ENCODE results near the gene AURKAIP1. TPM values are rescaled to one million over a fixed set of nuclear protein-coding genes. Genes with fewer than 3 reads are reported as not detected.
A peak's percentile ranks its signal among the peaks of the same experiment; 100 is the strongest.
"Not testable (repeated sequence)": the region's sequence is repeated elsewhere in the genome, so short reads cannot be mapped to it uniquely, and the experiment has no call there.

Gene AURKAIP1
- total RNA-seq (2014; rRNA removed; shearing (Covaris generic)): 162 and 168 TPM in 2 replicates

DNA sequence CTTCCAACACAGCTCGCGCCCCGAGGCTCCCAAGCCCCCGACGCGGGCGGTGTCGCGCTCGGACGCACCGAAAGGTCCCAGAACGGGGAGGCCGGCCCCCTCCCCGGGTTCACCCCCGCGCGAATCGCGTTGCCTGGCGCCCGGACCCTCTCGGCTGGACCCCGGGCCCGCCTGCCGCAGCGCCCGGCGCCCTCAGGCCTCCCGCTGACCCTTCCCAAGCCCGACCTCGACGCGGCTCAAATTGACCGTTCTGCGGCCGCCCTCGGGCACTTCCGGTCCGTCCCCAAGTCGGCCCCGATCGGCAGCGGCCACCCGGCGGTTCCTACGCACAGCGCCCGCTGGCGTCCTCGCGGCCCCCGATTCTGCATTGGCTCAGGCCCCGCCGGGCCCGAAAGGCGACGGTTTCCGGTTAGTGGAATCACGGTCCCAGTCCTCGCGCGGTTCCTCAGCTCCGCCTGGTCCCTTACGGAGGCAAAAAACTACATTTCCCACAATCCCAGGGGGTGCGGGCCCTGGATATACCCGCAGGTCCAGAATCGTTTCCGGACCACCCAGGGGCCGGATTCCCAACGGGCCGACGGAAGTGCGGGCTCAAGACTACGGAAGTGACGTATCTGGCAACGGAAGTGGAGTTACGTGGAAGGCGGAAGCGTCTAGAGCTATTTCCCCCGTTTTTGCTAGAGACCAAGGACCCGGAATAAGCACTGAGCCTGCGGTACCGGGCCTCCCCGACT is at the start of gene AURKAIP1:
AURKAIP1 (minus strand) TSS at position 279 of the 734 bp plus-strand sequence. CDS start 451 bp downstream, outside the sequence.
- peak; percentile 100 for DNase-seq (ENCODE audit: low spot score)

DNA sequence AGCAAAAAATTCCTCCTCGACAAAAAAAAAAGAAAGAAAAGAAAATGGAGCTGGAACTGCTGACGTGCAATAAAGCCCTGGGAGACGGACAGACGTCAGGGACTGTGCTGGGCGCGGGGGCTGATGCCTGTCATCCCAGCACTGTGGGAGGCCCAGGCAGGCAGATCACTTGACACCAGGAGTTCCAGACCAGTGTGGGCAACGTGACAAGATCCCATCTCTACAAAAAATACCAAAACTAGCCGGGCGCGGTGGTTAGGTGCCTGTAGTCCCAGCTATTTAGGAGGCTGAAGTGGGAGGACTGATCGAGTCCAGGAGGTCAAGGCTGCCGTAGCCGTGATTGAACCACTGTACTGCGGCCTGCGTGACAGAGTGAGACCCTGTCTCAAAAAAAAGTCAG is 49.7 kb upstream of the AURKAIP1 start:
- DNase-seq (ENCODE audit: low spot score): no peak

DNA sequence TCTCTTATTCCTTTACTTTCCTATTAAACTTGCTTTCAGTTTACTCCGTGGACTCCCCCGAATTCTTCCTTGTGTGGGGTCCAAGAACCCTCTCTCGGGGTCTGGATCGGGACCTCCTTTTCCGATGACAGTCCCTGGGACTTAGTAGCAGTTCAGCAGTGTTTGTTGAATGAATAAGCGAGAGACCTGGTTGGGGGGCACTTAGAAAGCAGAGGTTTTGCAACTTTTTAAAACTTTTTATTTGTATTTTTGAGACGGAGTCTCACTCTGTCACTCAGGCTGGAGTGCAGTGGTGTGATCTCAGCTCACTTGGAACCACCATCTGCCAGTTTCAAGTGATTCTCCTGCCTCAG is 48.2 kb upstream of the AURKAIP1 start:
- DNase-seq (ENCODE audit: low spot score): no peak

DNA sequence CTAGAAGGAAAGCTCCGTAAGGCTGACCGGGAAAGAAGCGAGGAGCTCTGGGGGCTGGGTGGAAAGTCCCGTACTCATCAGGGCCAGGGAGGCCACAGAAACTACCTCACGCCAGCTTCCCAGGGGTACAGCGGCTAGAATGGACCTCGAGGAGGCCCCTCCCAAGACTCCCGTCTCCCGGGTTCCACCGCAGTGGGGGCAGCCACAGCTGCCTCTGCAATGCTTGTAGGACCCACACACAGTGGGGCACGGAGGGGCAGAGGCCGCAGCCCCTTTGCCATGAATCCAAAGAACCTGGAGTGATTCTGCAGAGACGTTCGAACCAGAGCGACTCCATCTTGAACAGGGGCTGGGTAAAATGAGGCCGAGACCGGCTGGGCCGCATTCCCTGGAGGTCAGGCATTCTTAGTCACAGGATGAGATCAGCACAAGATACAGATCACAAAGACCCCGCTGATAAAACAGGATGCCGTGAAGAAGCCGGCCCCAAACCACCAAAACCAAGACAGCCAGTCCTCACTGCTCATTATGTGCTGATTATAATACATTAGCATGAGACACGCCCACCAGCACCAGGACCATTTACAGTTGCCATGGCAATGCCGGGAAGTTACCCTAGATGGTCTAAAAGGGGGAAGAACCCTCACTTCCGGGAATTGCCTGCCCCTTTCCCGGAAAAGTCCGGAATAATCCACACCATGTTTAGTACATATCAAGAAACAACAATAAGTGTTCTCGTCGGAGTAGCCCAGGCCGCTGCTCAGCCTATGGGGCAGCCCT is 47.6 kb upstream of the AURKAIP1 start:
- DNase-seq (ENCODE audit: low spot score): no peak

DNA sequence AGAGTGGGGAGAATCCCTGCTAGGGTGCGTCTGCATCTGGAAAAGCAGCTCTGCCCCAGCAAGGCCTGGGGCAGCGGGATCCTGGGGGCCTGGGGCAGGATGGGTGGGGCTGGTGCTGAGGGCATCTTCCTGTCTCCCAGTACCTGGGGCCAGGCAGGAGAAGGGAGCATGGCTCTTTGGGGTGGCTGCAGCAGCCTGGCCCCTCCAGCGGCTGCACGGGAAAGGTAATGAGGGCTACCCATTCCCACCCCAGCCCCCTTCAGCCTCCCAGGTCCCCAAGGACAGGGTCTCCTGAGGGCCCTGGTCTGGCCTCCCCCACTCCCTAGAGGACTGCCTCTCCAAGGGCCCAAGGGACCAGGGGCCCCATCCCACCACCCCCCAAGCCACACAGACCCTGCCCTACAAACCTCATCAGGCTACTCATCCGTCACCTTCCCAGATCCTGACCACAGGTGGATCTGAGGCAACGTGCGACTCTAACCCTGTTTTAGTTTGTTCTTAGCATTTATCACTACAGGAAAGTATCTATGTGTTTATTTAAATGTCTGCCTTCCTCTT is 47.0 kb upstream of the AURKAIP1 start:
- no peak for DNase-seq (ENCODE audit: low spot score)

DNA sequence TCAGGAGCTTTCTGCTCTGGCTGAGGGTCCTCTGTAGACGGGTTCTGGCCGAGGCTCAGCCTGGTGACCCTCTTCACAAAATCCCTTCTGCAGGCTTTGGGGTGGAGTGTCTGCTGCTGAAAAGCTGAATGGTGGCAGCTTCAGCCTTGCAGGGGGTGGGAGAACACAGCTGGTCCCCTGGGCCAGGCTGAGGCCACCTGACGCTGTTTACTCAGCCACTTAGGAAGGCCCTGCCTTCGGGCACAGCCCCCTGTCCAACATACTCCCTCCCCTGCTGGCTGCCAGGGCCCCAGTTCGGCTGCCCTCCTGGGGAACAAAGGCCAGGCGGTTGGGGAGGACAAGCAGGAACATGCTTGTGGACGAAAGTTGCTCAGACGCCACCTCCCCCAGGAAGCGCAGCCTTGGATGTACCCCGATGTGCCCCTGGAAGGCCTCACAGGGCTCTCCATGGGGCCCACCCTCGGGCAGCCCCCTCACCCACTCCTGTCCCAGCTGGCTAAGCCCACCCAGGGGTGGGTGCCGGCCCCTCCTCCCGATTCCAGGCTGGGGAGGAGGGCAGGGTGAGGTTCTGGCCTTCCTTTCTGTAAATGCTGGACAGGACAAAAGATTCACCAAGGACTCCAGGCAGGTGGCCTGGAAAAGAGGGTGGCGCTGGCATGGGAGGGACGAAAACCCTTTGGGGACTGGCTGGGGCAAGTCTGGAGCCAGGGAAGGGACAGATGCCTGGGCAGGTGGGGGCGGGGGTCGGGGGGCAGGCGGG is 46.3 kb upstream of the AURKAIP1 start, which contains the start of gene ANKRD65:
ANKRD65 (minus strand) TSS at position 130 of the 760 bp plus-strand sequence. CDS start 271 bp downstream, outside the sequence.
- no peak for DNase-seq (ENCODE audit: low spot score)

DNA sequence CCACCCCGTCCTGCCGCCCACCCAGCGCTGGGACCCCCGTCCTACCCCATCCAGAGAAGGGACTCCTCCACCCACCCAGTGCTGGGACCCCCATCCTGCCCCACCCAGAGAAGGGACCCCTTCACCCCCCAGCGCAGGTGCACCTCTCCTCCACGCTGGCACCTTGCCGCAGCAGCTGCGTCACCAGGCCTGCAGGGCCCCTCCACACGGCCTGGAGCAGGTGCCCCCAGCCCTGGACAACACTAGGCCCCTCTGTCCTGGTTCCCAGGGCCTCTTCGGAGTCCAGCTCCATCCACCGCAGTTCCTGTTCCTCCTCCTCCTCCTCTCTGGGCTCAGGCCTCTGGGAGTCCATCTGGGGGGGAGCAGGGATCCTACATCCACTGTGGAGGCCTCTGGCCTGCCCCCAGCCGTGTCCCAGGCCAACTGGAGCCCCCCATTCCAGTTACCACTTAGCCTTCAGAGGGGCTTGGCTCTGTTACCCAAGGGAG is 45.7 kb upstream of the AURKAIP1 start:
- DNase-seq (ENCODE audit: low spot score): no peak

DNA sequence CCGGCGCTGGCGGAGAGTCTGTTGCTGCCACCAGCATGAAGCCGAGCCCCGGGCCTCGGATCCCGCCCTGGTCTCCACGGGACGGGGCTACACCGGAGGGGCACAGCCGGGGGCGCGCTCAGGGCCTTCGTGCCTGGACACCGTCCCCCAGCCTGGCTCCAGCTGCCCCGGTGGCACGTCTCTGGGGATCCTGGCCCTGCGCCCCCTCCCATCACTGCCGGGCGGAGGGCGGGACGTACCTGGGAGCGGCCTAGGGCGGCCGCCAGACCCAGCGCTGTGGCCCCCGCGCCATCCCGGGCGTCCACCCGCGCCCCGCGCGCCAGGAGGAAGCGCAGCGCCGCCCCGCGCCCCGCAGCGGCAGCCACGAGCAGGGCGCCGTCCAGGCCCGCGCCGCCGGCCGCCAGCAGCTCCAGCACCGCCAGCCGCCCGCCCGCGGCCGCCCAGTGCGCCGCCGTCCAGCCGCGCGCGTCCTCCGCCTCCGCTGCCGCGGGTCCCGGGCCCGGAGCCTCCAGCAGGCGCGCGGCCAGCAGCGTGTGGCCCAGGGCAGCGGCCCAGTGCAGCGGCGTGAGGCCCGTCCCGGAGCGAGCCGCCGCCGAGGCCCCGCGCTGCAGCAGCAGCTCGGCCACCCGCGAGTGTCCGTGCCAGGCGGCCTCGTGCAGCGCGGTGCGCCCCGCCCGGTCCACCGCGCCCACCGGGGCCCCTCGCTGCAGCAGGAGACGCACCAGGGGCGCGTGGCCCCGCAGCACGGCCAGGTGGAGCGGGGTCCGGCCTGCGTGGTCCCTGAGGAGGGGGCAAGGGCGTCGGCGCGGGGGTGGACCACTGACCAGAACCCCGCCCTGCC is 45.0 kb upstream of the AURKAIP1 start:
- no peak for DNase-seq (ENCODE audit: low spot score)

DNA sequence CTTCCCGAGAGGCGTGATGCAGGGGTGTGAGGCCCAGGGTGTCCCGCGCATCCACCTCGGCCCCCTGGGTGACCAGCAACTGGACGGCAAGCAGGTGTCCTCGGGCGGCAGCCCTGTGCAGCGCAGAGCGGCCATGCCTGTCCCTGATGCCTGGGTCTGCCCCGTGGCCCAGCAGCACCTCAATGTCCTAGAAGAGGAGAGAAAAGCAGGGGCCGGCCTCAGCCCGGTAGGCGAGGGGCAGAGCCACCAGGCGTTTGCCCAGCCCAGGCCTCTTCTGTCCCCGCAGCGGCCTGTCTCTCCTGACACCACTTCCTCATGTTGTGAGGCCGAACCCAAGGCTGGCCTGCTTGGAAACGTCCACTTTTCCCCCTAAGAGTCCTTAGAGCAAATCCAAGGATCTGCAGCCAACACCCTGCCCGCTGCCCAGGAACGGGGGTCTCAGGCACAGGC is 44.4 kb upstream of the AURKAIP1 start:
- DNase-seq (ENCODE audit: low spot score): no peak

DNA sequence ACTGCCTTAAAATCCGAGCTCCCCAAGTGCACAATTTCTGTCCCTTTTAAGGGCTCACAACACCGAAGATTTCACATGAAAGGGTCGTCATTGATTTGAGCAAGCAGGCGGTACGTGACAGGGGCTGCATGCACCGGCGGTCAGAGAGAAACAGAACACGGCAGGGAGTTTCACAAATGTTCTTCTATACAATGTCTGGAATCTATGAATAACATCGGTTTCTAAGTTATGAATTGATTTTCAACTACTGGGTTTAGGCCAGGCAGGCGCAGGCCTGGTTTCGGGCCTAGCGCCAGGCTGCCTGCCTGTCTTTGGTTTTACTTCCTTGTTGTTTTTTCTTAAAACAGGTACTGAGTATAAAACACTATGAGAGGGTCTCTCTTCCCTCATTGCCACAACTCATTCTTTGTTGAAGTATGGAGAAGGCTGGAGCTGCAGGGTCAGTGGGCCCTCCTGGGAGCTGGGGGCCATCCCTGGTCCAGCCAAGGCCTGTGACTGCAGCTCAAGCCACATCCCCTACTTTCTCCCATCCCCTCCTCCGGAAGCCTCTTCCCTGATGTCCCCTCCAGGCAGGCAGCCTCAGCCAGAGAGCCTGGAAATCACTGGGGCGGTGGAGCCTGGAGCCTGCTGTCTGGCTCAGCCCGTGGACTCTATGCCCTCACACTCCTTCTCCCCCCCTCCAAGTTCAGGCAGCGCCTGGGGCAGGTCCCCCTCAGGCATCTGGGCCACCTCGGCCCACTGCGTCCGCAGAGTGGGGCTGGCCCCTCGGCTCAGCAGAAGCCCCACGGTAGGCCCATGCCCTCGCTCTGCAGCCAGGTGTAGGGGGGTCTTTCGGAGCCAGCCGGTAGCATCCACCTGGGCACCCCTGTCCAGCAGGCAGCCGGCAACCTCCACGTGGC is 43.7 kb upstream of the AURKAIP1 start:
- DNase-seq (ENCODE audit: low spot score): no peak

DNA sequence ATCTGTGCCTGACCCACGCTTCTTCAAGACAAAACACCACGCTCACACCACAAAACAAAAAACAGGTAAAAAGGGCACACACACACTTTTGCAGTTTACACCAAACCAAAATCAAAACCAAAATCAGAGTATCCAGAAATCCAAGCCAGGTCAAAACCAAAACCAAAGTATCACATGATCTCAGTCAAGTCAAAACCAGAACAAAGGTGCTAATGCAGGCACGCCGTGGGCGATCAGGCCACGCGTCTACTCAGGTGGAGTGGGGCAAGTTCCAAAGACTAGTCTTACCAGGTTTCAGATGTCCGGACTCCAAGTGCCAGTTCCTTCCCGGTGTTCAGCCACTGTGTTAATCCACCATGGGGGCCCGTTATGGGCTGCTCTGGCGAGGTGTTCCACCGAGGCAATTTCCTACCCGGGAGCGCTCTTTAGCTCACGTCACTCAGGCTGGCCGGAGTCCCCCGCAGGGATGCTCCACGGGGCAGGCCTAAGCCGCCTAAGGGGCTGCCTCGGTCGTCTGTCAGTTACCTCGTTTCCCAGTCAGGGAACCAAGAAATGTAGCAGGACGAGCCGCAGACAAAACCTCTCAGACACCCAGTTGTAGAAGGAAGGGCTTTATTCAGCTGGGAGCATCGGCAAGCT is 42.9 kb upstream of the AURKAIP1 start:
- DNase-seq (ENCODE audit: low spot score): not testable (repeated sequence)

DNA sequence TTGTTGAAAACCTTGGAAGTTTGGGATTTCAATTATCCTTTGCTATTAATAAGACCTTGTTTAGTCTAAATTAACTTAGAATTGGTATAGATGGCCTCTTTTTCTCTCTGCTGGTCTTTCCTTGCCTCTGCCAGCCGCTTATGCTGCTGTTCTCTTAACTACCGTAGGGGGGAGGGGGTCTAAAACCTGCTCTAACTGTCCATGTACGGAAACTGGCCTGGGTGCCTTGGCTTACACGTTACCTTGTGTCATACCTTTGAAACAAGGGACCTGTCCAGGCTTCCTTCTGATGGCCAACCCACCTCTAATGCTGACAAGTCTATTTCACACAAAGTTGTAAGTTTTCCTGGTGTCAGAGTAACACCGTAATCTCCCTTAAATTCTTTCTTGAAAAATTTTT is 42.4 kb upstream of the AURKAIP1 start:
- DNase-seq (ENCODE audit: low spot score): not testable (repeated sequence)

DNA sequence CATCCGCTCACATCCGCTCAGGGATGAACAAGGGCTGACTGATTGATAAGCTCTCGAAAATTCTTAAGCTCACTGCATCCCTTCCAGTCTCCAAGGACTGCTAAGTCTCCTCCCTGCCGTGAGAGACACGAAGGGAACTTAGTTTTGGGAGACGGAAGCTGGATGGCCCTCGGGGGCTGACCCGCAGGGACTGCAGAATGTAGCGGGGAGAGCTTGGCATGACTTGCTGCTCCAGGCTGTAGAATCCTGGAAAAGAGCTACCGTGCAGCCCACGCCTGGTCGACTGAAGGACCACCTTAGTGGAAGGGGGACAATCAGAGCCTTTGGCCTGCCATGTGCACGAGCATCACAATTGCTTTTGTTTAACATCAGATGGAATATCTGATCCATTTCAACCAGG is 40.7 kb upstream of the AURKAIP1 start:
- DNase-seq (ENCODE audit: low spot score): no peak

DNA sequence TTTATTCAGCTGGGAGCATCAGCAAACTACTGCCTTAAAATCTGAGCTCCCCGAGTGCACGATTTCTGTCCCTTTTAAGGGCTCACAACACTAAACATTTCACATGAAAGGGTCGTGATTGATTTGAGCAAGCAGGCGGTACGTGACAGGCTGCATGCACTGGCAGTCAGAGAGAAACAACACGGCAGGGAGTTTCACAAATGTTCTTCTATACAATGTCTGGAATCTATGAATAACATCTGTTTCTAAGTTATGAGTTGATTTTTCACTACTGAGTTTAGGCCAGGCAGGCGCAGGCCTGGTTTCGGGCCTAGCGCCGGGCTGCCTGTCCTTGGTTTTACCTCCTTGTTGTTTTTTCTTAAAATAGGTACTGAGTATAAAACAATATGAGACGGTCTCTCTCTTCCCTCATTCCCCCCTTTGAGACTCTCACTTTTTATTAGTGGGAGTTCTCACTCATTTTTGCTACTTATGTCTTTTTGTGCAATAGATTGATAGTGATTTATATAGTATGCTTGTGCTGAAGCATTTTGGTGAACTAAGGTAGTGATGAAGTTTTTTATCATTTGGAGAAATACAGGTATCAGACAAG is 37.4 kb upstream of the AURKAIP1 start:
- DNase-seq (ENCODE audit: low spot score): not testable (repeated sequence)

DNA sequence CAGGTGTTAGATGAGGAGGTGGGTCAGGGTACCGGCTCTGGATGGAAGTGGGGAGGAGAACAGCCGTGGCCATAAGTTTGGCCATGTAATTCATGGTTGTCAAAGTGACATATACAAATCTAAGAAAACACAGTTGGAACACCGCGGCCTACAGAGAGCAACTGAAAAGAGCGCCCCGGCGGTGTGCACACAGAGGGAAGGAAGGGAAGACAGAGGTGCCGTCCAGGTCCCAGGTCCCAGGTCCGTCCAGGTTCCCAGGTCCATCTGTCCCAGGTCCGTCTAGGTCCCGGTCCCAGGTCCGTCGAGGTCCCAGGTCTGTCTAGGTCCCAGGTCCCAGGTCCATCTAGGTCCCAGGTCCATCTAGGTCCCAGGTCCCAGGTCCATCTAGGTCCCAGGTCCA is 36.6 kb upstream of the AURKAIP1 start:
- no peak for DNase-seq (ENCODE audit: low spot score)

DNA sequence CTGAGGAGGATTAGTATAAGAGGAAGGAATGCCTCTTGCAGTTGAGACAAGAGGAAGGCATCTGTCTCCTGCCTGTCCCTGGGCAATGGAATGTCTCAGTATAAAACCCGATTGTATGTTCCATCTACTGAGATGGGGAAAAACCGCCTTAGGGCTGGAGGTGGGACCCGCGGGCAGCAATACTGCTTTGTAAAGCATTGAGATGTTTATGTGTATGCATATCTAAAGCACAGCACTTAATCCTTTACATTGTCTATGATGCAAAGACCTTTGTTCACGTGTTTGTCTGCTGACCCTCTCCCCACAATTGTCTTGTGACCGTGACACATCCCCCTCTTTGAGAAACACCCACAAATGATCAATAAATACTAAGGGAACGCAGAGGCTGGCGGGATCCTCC is 35.2 kb upstream of the AURKAIP1 start:
- DNase-seq (ENCODE audit: low spot score): not testable (repeated sequence)

DNA sequence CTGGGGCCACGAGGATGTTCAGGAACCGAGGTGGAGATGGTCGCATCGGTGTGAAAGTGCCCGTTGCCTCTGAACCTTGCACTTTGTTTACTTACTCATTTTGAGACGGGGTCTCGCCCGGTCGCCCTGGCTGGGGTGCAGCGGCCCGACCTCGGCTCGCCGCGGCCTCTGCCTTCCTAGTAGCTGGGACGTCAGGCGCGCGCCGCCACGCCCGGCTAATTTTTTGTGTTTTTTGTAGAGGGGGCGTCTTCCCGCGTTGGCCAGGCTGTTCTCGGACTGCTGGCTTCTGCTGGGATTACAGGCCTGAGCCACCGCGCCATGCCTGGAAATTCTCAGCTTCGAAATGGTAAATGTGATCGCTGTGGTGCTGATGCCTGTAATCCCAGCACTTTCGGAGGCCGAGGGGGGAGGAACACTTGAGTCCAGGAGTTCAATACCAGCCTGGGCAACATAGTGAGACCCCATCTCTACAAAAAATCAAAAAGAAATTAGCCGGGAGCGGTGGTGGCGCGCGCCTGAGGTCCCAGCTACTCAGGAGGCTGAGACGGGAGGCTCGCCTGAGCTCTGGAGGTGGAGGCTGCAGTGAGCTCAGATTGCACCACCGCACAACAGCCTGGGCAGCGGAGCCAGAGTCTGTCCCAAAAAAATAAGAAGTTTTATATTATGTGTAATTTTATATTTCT is 32.8 kb upstream of the AURKAIP1 start:
- no peak for DNase-seq (ENCODE audit: low spot score)
